GM21423 (cell line): ENCODE data around the gene SORBS1.

Source experiments
- ATAC-seq: cut with Tn5 transposase; IDR thresholded peaks from one replicate; pipeline ENCODE4 v1.9.1; 2021; ENCODE audit warnings: mild to moderate bottlenecking, moderate library complexity; ENCODE audit not compliant: unreplicated experiment

SORBS1 gene

DNA sequence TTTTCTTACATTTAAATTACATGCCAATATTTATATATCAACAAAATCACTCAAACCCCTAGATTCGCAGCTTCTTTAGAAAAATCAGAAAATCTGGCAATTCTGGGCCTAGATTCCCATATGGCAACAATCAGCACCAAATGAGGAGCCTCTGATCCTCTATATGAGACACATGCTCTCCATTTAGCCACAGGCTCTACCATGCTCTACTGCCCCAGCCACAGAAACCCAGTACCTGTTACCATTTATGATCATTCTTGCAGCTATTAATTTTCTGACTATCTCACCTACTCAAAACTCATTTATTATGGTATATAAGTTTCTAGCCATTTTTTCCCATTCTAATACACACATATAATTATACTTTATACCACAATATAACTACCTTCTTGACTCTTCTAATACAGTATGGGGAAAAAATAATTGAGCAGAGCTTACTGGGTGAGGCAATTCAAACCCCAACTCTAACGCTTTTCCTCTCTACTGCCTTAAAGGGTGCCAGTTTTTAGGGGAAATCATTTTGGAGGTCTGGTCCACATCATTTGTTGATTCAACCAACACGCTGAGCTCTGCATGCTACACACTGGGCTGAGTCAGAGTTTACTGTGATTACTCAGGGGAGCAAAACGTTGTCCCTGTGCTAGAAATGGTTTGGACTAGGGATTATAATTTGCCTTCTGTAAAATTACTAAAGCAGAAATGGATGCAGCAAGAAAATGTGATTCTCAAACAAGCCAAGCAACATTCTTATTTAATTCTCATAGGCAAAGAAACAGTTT is 281.9 kb downstream of the SORBS1 start:
- no peak for ATAC-seq

DNA sequence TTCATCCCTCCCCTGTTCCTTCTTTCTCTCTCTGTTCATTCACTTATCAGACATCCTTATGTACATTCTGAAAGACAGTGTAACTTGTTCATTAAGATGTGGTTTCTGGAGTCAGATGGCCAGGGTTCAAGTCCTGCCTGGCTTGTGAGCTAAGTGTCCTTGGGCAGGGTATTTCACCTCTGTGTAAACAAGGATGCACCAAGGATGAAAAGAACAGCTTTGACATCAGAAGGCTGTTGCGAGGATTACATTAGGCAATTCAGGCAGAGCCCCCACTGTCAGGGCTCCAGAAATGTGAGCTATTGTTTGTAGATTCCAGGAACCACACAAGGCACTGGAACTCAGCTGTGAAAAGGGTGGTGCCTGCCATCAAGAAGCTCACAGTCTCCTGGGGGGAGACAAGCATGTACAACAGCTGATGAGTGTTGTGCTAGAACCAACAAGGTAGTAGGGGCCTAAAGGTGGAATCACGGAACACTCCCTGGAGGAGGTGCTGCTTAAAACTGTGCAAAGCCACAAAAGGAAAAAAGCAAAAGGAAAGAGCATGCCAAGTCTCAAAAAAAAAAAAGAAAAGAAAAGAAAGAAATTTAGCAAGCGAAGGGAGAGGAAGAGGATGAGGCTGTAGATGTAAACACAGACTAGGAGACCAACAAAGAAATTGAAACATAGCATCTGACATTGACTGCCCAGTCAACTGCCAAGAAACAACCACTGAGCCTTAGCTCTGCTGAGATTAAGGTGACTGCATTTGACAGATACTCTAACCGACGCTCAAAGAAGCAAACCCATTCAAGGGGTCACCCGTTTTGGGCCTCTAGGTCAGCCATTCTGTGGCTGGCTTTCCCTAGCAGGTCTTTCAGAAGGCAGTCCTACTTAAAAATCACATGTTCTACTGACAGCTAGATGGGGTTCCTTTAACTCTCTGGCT is 282.8 kb downstream of the SORBS1 start:
- ATAC-seq = no peak

DNA sequence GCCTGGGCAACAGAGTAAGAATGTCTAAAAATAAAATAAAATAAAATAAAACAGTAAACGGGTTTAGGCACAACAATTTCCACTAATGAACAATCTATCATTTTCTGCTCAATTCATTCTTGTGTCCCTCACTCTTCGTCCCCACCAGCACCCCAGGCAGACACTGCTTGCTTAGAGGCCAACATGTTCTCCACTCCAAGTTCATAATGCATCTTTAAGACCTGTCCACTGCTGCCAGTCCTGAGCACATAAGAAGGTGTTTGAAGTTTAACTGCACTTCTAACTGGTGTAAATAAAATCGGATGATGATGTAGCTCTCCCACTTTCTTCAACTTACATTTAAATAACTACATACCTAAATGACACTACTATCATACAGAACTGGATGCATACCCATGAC is 283.6 kb downstream of the SORBS1 start:
- no peak for ATAC-seq

DNA sequence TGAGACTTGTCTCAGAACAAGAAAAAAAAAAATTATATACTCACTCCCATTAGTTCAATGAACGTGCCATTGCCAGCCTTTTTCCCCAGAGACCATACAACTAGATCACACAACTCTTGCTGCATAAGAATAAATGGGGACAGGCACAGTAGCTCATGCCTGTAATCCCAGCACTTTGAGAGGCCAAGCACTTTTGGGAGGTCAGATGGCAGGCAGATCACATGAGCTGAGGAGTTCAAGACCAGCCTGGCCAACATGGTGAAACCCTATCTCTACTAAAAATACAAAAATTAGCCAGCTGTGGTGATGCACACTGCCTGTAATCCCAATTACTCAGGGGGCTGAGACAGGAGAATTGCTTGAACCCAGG is 284.0 kb downstream of the SORBS1 start:
- ATAC-seq = no peak

DNA sequence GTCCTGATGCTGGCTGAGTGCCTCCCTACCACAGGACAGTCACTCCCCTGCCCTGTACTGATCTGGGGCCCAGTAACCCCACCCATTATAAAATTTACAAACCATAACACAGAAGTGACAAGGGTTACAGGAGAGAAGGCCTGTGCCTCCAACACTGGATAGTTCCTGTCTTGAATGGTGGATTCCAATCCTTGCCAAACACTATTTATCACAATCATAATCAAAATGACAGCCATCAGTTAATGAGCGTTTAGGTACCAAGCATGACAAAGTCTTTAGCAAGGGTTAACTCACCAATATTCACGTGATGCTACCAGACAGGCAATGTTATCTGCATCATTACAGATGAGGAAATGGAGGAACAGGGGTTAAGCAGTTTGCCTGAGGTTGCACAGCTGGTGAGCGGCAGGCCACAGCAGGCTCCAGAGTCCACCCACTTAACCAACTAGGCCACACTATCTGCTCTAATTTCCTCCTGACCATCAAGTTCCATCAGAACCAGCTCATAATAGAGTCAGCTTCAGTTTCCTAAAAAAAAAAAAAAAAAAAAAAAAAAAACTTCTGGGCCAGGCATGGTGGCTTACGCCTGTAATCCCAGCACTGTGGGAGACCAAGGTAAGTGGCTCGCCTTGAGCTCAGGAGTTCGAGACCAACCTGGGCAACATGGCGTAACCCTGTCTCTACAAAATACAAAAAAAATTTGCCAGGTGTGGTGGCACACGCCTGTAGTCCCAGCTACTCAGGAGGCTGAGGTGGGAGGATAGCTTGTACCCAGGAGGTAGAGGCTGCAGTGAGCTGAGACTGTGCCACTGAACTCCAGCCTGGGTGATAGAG is 284.6 kb downstream of the SORBS1 start:
- ATAC-seq = no peak

DNA sequence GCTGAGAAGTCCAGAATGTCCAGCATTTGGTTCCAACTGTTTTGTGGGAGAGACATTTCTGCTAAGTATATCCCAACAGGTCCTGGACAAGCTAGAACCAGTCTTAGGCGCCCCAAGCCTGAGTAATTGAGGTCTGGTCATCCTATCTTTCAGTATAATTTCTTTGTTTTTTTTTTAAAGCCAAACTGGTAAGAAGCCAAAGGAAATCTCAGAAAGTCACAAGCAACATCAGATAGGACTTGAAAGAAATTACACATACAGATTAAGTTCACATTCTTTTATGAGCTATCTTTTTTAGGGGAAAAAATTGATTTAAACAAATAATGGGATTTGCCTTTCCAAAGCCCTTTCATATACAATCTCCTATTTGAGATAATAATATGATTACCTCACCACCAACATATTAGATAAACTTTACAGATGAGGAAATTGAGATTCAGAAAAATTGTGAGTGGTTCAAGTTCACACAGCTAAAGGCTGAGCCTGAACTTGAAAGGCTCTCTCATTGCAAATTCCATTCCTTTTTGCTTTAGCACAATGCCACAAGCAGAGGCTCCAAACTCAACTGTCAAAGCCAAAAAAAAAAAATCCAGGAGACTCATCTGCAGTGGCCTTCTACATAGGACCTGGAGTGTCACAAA is 285.3 kb downstream of the SORBS1 start:
- ATAC-seq = no peak

DNA sequence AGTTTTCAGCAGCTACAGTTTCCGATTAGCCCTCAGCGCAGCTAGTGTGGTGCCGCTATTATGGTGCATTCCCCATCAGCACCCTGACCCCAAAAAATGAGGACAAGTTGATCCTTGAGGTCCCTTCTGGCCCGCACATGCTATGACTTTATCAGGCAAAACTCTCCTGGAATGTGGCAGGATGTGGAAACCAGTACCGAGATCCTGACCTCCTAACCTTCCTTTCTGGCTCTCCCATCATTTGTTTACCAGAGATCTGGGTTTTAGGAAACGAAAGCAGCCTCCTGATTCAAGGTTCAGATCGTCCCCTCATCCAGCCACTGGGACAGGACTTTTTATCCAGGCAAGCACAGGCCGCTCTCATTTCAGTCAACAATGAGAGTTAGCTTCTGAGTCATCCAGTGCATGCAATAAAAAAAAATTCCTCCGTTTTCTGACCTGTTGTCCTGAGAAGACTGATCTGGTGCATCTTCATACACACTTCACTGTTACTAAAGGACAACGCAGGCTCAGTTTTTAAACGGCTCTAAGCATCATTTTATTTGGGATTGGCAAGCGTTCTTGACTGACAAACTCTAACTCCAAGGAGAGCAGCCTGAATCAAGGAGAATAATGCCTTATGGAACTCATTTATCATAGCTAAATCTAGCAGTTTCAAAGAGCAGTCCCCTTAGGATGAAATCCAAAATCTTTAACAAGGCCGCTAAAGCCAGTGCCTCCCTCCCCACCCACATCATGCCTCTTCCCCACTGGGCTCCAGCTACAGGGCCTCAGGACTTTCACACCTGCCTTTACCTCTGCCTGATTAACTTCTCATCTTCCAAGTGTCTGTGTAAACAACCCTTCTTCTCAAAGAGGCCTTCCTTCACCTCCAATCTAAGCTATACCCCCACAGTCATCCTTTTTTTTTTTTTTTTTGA is 287.5 kb downstream of the SORBS1 start:
- ATAC-seq = no peak

DNA sequence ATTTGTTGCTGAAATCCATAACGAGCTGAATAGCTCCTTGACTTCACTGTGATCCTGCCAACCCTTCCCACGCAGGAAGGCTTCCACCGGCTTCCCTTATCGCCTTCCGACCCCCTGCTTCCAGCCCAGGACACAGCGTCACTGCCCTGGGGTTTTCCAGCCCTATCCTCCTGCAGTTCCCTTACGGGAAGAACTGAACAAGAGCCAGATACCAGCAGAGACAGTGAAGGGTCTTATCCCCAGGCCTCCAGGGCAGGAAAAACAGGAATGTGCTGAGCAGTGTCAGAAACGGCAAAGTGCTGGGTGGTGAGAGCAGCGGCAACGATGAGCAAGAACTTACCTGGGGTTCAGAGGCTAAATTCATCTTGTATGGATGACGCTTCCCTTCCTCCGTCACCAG is 292.7 kb downstream of the SORBS1 start:
- ATAC-seq = no peak

DNA sequence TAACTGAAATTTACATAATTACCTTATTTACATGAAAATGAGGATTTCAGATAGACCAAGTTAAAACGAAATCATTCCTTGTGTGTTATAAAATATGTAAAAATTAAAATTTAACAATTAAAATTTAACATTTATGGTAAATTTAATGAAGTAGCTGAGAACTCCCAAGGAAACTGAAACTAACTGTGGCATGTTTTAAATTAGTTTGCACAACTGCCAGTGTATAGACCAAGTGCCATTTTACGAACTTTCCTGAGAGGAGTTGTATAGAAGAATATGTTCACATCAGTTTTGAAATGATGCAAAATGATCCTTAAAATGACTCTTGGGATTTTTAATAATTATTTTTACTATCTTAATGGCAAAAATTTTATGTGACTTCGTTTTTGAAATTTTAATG is 293.9 kb downstream of the SORBS1 start:
- ATAC-seq = no peak

DNA sequence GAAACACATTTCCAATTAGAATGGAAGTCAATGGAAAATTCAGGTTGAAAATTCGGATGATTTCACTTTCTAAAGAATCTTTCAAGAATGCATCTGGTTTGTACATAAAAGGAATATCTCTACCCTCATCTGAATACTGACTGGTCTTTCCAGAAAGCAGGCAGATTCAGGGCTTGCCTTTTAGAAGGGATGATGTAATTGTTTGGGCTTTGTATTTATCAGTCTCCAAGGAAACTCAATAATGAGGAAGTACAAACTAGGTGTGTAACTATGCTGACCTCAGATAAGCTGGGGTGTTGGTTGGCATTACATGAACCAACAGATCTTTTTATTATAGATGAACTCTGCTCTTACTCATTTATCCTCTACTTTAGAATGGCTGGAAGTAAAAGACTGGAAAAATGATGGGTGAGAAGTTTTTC is 294.5 kb downstream of the SORBS1 start:
- peak; percentile 86 for ATAC-seq

DNA sequence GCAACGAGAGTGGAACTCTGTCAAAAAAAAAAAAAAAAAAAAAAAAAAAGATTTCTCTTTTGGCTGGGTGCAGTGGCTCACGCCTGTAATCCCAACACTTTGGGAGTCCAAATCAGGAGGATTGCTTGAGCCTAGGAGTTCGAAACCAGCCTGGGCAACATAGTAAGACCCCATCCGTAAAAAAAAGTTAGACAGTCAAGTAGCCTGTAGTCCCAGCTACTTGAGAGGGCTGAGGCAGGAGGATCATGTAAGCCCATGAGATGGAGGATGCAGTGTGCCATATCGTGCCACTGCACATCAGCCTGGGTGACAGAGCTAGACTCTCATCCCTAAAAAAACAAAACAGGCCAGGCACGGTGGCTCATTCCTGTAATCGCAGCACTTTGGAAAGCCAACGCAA is 295.6 kb downstream of the SORBS1 start:
- ATAC-seq = no peak

DNA sequence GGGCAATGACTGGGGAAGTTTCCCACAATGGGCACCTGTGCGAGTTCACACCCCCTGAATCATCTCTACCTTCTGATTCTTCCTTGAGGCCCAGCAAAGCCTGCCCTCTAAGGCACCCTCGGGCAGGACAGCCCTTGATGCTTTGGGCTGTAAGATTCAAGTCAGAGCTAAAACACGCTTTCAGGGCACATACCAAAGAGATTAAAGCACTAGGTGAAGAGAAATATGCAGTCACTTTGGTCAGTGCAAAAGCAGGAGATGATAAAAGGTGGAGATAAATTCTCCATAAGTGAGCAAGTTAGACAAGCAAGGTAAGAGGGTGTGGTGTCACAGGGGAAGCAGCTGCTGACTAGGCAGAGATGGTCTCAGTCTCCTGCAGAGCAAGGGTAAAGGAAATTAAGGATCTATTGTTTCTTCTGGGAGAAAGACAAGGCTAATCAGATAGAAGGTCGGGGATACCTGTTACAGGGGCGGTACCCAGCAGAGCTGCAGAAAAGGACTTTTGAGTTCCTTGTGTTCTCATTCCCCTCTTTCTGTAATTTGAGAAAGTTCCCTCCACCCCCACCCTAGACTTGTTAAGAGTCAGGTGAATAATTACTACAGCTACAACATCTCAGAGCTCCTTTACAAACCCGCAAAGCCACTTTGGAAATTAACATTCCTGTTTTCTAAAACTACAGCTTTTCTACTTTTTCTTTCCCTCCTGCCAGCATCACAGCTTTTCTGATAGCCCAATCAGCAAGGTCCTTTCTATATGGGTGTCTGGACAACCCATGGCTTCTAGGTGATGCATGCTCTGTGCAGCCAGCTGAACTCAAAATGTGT is 296.7 kb downstream of the SORBS1 start:
- ATAC-seq = no peak

DNA sequence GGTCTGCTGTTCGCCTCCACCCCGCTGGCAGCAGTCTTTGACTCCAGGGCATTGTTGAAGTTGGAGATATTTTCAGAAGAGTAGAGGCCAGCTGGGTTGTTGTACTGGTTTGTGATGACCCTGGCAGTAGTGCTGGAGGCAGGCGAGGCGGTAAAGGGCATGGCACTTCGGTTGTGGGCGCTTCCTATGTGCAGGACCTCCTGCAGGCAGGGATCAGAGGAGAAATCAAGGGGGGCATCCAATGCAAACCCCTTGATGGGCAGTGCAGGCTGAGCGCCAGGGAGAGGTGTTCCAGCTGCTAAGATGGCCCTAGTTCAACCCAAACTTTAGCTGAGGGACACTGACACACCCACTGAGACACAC is 297.3 kb downstream of the SORBS1 start:
- ATAC-seq = no peak

DNA sequence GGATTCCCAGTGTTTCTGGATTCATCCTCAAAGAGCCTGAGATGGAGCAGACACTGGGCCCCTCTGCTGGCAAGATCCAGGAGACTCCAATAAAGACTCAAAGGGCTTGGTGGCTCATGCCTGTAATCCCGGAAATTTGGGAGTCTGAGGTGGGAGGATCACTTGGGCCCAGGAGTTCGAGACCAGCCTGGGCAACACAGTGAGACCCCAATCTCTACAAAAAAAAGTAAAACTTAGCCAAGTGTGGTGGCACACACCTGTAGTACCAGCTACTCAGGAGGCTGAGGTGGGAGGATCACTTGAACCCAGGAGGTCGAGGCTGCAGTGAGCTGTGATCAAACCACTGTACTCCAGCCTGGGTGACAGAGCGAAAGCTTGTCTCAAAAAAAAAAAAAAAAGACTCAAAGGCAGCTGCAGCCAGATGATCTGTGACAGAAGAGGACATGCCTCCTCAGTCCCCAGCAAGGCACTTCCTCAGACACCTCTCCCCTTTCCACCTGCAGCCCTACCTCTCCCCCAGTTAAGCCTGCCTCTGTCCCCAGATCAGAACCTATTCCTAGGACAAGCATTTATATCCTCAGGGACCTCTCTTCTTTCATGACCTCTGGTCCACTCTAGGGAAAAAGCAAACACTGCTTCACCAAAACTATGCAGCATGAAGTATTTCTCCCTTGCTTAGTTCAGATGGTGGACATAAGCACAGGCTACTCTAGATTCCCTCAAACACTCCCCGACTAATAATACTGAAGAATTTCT is 298.2 kb downstream of the SORBS1 start:
- no peak for ATAC-seq

DNA sequence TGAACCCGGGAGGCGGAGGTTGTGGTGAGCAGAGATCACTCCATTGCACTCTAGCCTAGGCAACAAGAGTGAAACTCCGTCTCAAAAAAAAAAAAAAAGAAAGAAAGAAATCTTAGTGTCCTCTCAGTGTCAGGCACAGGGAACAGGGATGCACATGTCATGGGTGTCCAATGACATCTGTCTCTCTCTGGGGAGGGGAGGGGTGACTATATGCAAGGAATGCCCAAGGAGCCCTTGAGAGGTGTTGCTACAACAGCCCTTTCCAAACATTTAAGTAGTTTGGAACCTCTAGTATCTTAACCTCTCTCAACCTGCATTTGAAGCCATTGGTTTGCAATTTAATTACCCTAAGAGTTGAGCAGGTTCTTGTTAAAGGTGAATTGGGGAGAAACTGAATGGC is 299.2 kb downstream of the SORBS1 start:
- no peak for ATAC-seq
